Measurements from ENCODE around the gene DNM1L. TPM values are rescaled to one million over a fixed set of nuclear protein-coding genes. Genes with fewer than 3 reads are reported as not detected.

The DNM1L gene
- total RNA-seq, 4 donors from 2014 or later: 30.6 to 91.6 (median 50.0) TPM

DNA sequence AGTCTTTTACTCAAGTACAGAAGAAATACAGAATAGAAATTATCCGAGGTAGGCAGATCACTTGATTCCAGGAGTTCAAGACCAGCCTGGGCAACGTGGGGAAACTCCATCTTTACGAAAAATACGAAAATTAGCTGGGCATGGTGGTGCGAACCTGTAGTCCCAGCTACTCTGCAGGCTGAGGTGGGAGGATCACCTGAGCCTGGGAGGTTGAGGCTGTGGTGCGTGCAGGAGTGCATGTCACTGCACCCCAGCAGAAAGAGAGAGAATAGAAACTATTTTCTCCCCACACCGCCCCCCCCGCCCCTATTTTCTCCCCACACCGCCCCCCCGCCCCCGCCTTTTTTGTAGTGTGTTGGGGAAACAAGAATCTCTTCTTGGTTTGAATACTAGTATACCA, 2.2 kb downstream of the DNM1L start:
- DNase-seq: no peak
- Histone ChIP-seq H3K27ac (no peak overlapping the region), H3K27me3 (no peaks in the 10 kb centered on the region), H3K36me3 (no peaks in the 10 kb centered on the region), H3K4me3 (no peak overlapping the region), H3K4me1 (peaks cover 0 to 9% (median 0%) of the 10 kb centered on the region in 4 donors), H3K9me3 (no peaks in the 10 kb centered on the region)
- TF ChIP-seq CTCF (IDR thresholded peaks at IDR 0.05): no peak

DNA sequence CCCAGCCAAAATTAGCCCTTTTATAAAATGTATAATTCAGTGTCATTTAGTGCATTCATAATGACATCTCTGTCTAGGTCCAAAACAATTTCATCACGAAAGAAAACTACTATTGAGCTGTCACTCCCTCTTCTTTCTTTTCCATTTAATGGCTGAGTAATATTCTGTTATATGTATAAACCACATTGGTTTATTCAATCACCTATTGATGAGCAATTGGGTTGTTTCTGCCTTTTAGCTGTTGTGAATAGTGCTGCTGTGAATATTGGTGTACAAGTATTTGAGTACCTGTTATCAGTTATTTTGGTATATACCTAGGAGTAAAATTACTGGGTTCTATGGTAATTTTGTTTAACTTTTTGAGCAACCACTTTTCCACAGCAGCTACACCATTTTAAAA, 7.2 kb downstream of the DNM1L start:
- no peak overlapping the region for H3K27ac ChIP-seq
- no peak overlapping the region for H3K4me3 ChIP-seq
- H3K27me3 ChIP-seq: no peaks in the 10 kb centered on the region
- DNase-seq: no peak
- no peaks in the 10 kb centered on the region for H3K4me1 ChIP-seq
- no peaks in the 10 kb centered on the region for H3K9me3 ChIP-seq
- H3K36me3 ChIP-seq: no peaks in the 10 kb centered on the region
- TF ChIP-seq POLR2A (IDR thresholded peaks at IDR 0.05): no peak
- no peak for TF ChIP-seq CTCF (IDR thresholded peaks at IDR 0.05)

DNA sequence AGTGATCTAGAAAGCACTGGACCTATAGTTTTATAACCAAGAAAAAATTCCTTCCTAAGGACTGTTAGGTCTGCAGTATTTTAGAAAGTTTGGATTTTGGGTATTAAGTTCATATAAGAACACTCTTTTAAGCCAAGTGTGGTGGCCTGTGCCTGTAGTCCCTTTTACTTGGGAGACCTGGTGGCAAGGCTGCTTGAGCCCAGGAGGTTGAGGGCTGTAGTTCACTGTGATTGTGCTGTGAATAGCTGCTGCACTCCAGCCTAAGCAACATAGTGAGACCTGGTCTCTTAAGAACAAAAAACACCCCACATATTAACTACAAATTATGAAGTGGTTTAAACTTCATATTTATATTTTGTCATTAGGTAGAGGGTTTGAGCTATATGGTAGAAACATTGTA, 9.7 kb downstream of the DNM1L start:
- DNase-seq: no peak
- Histone ChIP-seq H3K27ac (no peak overlapping the region), H3K36me3 (no peaks in the 10 kb centered on the region), H3K4me1 (no peaks in the 10 kb centered on the region), H3K27me3 (no peaks in the 10 kb centered on the region), H3K9me3 (no peaks in the 10 kb centered on the region), H3K4me3 (no peak overlapping the region)
- TF ChIP-seq CTCF (IDR thresholded peaks at IDR 0.05) (no peak), POLR2A (IDR thresholded peaks at IDR 0.05) (no peak)

DNA sequence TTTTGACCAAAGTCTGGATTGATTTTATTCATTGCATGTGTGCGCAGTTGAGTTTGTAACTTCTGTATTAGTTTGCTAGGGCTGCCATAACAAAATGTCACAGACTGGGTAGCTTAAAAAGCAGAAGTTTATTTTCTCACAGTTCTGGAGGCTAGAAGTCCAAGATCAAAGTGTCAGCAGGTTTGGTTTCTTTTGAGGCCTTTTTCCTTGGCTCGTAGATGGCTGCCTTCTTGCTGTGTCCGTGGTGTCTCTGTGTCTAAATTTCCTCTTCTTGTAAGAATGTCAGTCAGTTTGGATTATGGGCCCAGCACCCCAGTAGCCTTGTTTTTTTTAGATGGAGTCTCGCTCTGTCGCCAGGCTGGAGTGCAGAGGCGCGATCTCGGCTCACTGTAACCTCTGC, 11.8 kb downstream of the DNM1L start:
- Histone ChIP-seq H3K27ac (no peak overlapping the region), H3K4me3 (no peak overlapping the region), H3K9me3 (no peaks in the 10 kb centered on the region), H3K36me3 (no peaks in the 10 kb centered on the region), H3K27me3 (no peaks in the 10 kb centered on the region), H3K4me1 (no peaks in the 10 kb centered on the region)
- no peak for DNase-seq
- TF ChIP-seq POLR2A (IDR thresholded peaks at IDR 0.05): no peak
- no peak for TF ChIP-seq CTCF (IDR thresholded peaks at IDR 0.05)

DNA sequence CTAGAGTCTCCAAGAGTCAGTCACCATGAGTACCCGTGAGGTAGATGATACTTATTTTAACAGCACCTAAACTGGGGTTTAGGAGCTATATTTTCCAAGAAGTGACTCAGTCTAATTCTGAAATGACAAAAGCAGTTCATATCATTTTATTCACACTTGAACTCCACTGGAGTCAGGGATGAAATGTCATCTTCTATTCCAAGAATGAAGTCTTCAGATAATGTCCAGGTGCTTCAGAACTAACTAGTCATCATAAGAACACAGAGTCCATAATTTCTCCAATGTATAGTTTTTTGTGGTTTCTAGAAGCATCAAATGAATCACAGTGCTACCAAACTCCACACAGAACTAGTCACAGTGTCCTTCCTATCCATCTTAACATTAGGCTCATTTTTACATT, 13.3 kb downstream of the DNM1L start:
- TF ChIP-seq POLR2A (IDR thresholded peaks at IDR 0.05) (no peak), CTCF (IDR thresholded peaks at IDR 0.05) (no peak)
- H3K4me1 ChIP-seq: no peaks in the 10 kb centered on the region
- H3K27me3 ChIP-seq: no peaks in the 10 kb centered on the region
- H3K4me3 ChIP-seq: no peak overlapping the region
- H3K9me3 ChIP-seq: no peaks in the 10 kb centered on the region
- H3K27ac ChIP-seq: no peak overlapping the region
- no peak for DNase-seq
- no peaks in the 10 kb centered on the region for H3K36me3 ChIP-seq

DNA sequence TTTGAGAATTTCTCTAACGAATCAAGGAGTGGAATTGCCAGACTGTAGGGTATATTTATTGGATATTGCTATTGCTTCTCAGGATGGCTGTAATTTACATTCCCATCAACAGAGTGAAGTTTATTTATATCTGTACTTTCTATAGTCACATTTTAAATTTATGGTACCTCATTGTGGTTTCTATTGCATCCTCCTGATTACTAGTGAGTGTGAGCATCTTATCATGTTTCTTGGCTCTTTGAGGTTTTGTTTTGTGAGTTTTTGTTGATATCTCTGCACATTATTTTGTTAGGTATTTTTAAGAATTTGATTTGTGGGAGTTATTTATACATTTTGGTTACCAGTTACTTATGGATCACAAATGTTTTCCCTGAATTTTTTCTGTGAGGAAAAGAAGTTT, 13.9 kb downstream of the DNM1L start:
- Histone ChIP-seq H3K27ac (no peak overlapping the region), H3K4me1 (no peaks in the 10 kb centered on the region), H3K36me3 (no peaks in the 10 kb centered on the region), H3K27me3 (no peaks in the 10 kb centered on the region), H3K9me3 (no peaks in the 10 kb centered on the region), H3K4me3 (no peak overlapping the region)
- no peak for DNase-seq
- no peak for TF ChIP-seq CTCF (IDR thresholded peaks at IDR 0.05)
- no peak for TF ChIP-seq POLR2A (IDR thresholded peaks at IDR 0.05)

All from Peyer's patch (tissue), 4 donors.